ENCODE data around the gene DDT. TPM values are rescaled to one million over a fixed set of nuclear protein-coding genes. Genes with fewer than 3 reads are reported as not detected.
"Not testable (repeated sequence)": the region's sequence is repeated elsewhere in the genome, so short reads cannot be mapped to it uniquely, and the experiment has no call there.

DDT gene
- total RNA-seq, 1 donor from 2014 or later: 72.2 TPM

DNA sequence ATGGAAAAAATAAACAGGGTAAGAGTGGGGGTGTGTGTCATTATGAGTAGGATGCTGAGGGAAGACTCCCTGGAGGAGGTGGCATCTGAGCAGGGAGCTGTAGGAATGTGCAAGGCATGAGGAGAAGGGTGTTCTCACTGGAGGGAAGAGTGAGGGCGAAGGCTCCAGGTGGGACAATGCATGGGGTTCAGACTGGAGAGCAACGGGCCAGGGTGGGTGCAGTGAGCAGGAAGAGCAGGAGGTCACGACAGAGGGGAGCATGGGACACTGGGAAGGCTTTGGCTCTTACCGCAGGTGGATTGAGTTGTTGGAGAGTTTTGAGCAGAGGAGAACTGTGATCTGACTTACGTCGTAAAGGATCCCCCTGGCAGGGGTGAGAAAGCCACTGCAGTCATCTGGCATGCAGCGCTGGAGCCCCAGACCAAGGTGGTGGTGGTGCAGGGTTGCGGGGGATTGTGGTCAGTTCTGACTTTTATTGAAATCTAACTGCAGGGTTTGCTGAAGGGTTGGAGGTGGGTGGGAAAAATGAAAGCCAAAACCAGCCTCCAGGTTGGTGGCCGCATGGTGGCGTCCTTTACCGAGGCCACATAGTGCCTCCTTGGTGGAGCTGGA is 21.3 kb downstream of the DDT start:
- not testable (repeated sequence) for DNase-seq

GRCh38 chr22:23951383-23951782 is 22.9 kb downstream of the DDT start:
- DNase-seq: not testable (repeated sequence)

DNA sequence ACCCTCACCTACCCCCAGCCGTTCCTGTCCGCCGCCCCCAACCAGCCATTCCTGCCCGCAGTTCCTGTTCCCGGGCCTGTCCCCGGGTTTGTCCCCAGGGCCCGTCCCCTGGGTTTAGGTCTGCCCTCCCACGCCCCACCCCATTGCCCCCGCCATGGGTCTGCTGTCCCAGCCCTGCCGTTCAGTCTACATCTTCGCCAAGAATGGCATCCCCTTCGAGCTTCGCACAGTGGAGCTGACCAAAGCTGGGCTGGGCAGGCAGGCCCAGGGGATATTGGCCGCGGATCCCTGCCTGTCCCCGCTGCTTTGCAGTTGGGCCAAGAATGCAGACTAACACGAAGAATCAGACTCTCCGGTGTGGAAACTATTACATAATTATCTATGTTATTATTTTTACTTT is 24.5 kb downstream of the DDT start:
- not testable (repeated sequence) for DNase-seq

- DNase-seq: not testable (repeated sequence)
Measured at GRCh38 chr22:23947391-23947790, 26.9 kb downstream of the DDT start.

- not testable (repeated sequence) for DNase-seq
Measured at GRCh38 chr22:23940166-23940565, 34.1 kb downstream of the DDT start.

GRCh38 chr22:23939017-23939357 is 35.3 kb downstream of the DDT start:
- no peak for DNase-seq

- DNase-seq: no peak
Measured at GRCh38 chr22:23938328-23939016, 35.8 kb downstream of the DDT start.

- DNase-seq: no peak
Measured at GRCh38 chr22:23926561-23926960, 47.7 kb downstream of the DDT start.

- DNase-seq: no peak
Measured at GRCh38 chr22:23925020-23925606, 49.1 kb downstream of the DDT start.

DNA sequence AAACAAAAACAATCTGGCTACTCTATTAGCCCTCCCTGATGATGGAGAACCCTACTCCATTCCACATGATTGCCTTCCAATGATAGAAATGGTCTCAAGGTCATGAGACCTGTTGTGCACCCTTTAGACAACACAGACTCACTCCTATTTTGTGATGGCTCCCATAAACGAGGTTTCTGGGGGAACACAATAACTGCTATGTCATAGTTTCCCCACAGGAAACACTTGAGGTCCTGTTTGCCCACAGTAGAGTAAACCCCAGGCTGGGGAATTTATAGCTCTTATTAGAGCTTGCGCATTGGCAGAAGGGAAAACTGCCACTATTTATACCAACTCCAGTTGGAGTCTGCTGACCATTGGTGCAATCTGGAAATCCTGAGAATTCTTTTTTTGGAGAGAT is 51.3 kb downstream of the DDT start:
- DNase-seq: no peak

DNA sequence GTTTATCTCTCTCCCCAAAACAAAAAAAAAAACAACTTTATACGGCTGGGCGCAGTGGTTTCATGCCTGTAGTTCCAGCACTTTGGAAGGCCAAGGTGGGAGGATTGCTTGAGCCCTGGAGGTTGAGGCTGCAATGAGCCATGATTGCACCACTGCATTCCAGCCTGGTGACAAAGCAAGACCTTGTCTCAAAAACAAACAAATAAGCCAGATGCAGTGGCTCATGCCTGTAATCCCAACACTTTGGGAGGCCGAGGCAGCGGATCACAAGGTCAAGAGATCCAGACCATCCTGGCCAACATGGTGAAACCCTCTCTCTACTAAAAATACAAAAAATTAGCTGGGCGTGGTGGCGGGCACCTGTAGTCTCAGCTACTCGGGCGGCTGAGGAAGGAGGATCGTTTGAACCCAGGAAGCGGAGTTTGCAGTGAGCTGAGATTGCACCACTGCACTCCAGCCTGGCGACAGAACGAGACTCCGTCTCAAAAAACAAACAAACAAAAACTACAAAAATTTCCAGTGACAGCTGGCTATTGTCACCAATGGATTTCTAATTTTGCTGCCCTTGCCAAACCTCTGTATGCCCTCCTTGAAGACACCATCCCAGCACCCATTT is 52.5 kb downstream of the DDT start:
- peak; percentile 0 for DNase-seq

Other genes with a start within 250 kb of the DDT start
- 4.6 TPM for gene ZNF70, start 223.3 kb downstream of the DDT start, total RNA-seq
- gene VPREB3, start 220.0 kb downstream of the DDT start, total RNA-seq: 1.7 TPM
- gene C22orf15, start 211.5 kb downstream of the DDT start, total RNA-seq: not detected
- gene CHCHD10, start 206.5 kb downstream of the DDT start, total RNA-seq: 6.4 TPM
- gene MMP11, start 201.6 kb downstream of the DDT start, total RNA-seq: 10.8 TPM
- gene SMARCB1, start 187.5 kb downstream of the DDT start, total RNA-seq: 22.1 TPM
- gene DERL3, start 135.4 kb downstream of the DDT start, total RNA-seq: 0.10 TPM
- 8.2 TPM for gene SLC2A11, start 116.6 kb downstream of the DDT start, total RNA-seq
- gene MIF, start 80.1 kb downstream of the DDT start, total RNA-seq: 74.0 TPM
- 5.8 TPM for gene GSTT2B, start 13.2 kb downstream of the DDT start, total RNA-seq
- gene DDTL, start 7.6 kb downstream of the DDT start, total RNA-seq: not detected
- gene GSTT2, start 5.7 kb upstream of the DDT start, total RNA-seq: not detected
- gene GSTT4, start 31.0 kb upstream of the DDT start, total RNA-seq: not detected
- 42.3 TPM for gene CABIN1, start 36.9 kb upstream of the DDT start, total RNA-seq
- gene SUSD2, start 207.0 kb upstream of the DDT start, total RNA-seq: 0.82 TPM